HEK293 (cell line): ENCODE data around the gene MDM2.

Source experiments
- CTCF ChIA-PET: fragments of 350-600 bp; formaldehyde crosslinking; extraction: SDS; loops from one replicate; lab custom pipeline; 2021; ENCODE audit warnings: antibody characterized with exemption; lab: Yijun Ruan, JAX
- POLR2A ChIA-PET: fragments of 300-600 bp; formaldehyde crosslinking; extraction: SDS; loops from one replicate; lab custom pipeline; 2020; ENCODE audit warnings: antibody characterized with exemption, inconsistent platforms; lab: Yijun Ruan, JAX
- H3K27ac ChIP-seq: fragments of 200-500 bp; sonication (Bioruptor generic); 2 replicates; pipeline ENCODE4 v1.5.1; 2014; ENCODE audit warnings: low read depth, low read length, control low read depth, inconsistent platforms; ENCODE audit errors: extremely low read depth
- H3K36me3 ChIP-seq, 2 experiments: fragments of 200-500 bp in 1 of 2; sonication (Bioruptor generic) in 1 of 2; 1 replicate in 1 of 2; 2 replicates in 1 of 2; pipeline ENCODE4 v1.5.1; 2014 to 2017; ENCODE audit warnings: inconsistent platforms in 2 of 2, low read length in 2 of 2; ENCODE audit not compliant: control insufficient read depth in 2 of 2, insufficient read depth in 1 of 2
- H3K4me1 ChIP-seq: fragments of 200-500 bp; sonication (Bioruptor generic); 2 replicates; pipeline ENCODE4 v1.5.1; 2014; ENCODE audit warnings: mild to moderate bottlenecking, low read length, inconsistent platforms; ENCODE audit not compliant: control insufficient read depth, insufficient read depth
- H3K4me3 ChIP-seq: 2 replicates; pipeline ENCODE4 v1.5.1; 2011; ENCODE audit warnings: low read depth, mild to moderate bottlenecking, control low read depth, low read length, moderate library complexity
- H3K9me3 ChIP-seq: fragments of 200-500 bp; sonication (Bioruptor generic); 2 replicates; pipeline ENCODE4 v1.5.1; 2014; ENCODE audit warnings: low read depth, low read length, inconsistent platforms; ENCODE audit not compliant: control insufficient read depth, insufficient read depth
- ATF2 ChIP-seq: fragments of 450-650 bp; formaldehyde crosslinking; IDR thresholded peaks from 2 replicates; pipeline ENCODE4 v1.5.1; 2016; ENCODE audit warnings: missing biosample characterization, missing genetic modification characterization, low read depth
- BCL11A ChIP-seq: fragments of 450-650 bp; formaldehyde crosslinking; IDR thresholded peaks from 2 replicates; pipeline ENCODE4 v1.5.1; 2016; ENCODE audit warnings: low read depth, missing biosample characterization, missing genetic modification characterization
- CTCF ChIP-seq: fragments of 450-650 bp; formaldehyde crosslinking; IDR thresholded peaks from 2 replicates; pipeline ENCODE4 v1.5.1; 2016; ENCODE audit warnings: missing biosample characterization, missing genetic modification characterization
- EGR2 ChIP-seq: fragments of 450-650 bp; formaldehyde crosslinking; IDR thresholded peaks from 2 replicates; pipeline ENCODE4 v1.5.1; 2016; ENCODE audit warnings: low read depth, missing biosample characterization, missing genetic modification characterization
- GLIS1 ChIP-seq: fragments of 450-650 bp; formaldehyde crosslinking; IDR thresholded peaks from 2 replicates; pipeline ENCODE4 v1.5.1; 2016; ENCODE audit warnings: missing biosample characterization, missing genetic modification characterization
- INSM2 ChIP-seq: fragments of 450-650 bp; formaldehyde crosslinking; IDR thresholded peaks from 2 replicates; pipeline ENCODE4 v1.5.1; 2016; ENCODE audit warnings: missing biosample characterization, missing genetic modification characterization
- KLF1 ChIP-seq: fragments of 450-650 bp; formaldehyde crosslinking; IDR thresholded peaks from 2 replicates; pipeline ENCODE4 v1.5.1; 2016; ENCODE audit warnings: missing biosample characterization, missing genetic modification characterization
- PATZ1 ChIP-seq: fragments of 450-650 bp; formaldehyde crosslinking; IDR thresholded peaks from 2 replicates; pipeline ENCODE4 v1.5.1; 2016; ENCODE audit warnings: missing biosample characterization, missing genetic modification characterization
- REPIN1 ChIP-seq: fragments of 450-650 bp; formaldehyde crosslinking; IDR thresholded peaks from 2 replicates; pipeline ENCODE4 v1.5.1; 2017; ENCODE audit warnings: missing biosample characterization, missing genetic modification characterization, low read depth
- ZBTB44 ChIP-seq: fragments of 450-650 bp; IDR thresholded peaks from 2 replicates; pipeline ENCODE4 v1.5.1; 2018; ENCODE audit warnings: missing biosample characterization, mild to moderate bottlenecking, missing genetic modification characterization
- ZBTB48 ChIP-seq: fragments of 450-650 bp; formaldehyde crosslinking; IDR thresholded peaks from 2 replicates; pipeline ENCODE4 v1.5.1; 2016; ENCODE audit warnings: missing biosample characterization, missing genetic modification characterization
- ZFP41 ChIP-seq: fragments of 450-650 bp; formaldehyde crosslinking; IDR thresholded peaks from 2 replicates; pipeline ENCODE4 v1.5.1; 2016; ENCODE audit warnings: missing biosample characterization, missing genetic modification characterization, borderline replicate concordance
- ZNF140 ChIP-seq: fragments of 450-650 bp; formaldehyde crosslinking; IDR thresholded peaks from 2 replicates; pipeline ENCODE4 v1.5.1; 2016; ENCODE audit warnings: missing biosample characterization, missing genetic modification characterization
- ZNF155 ChIP-seq: fragments of 450-650 bp; formaldehyde crosslinking; IDR thresholded peaks from 2 replicates; pipeline ENCODE4 v1.5.1; 2016; ENCODE audit warnings: missing biosample characterization, missing genetic modification characterization
- ZNF24 ChIP-seq: fragments of 450-650 bp; formaldehyde crosslinking; IDR thresholded peaks from 2 replicates; pipeline ENCODE4 v1.5.1; 2016; ENCODE audit warnings: missing biosample characterization, missing genetic modification characterization
- ZNF280C ChIP-seq: fragments of 450-650 bp; formaldehyde crosslinking; IDR thresholded peaks from 2 replicates; pipeline ENCODE4 v1.5.1; 2016; ENCODE audit warnings: missing biosample characterization, missing genetic modification characterization
- ZNF366 ChIP-seq: fragments of 450-650 bp; formaldehyde crosslinking; conservative IDR thresholded peaks from 2 replicates; pipeline ENCODE4 v1.5.1; 2016; ENCODE audit warnings: missing biosample characterization, missing genetic modification characterization
- ZNF404 ChIP-seq: fragments of 450-650 bp; formaldehyde crosslinking; IDR thresholded peaks from 2 replicates; pipeline ENCODE4 v1.5.1; 2017; ENCODE audit warnings: missing biosample characterization, missing genetic modification characterization
- ZNF561 ChIP-seq: fragments of 450-650 bp; IDR thresholded peaks from 2 replicates; pipeline ENCODE4 v1.5.1; 2018; ENCODE audit warnings: missing biosample characterization, missing genetic modification characterization, borderline replicate concordance
- ZNF707 ChIP-seq: fragments of 450-650 bp; formaldehyde crosslinking; IDR thresholded peaks from 2 replicates; pipeline ENCODE4 v1.5.1; 2016; ENCODE audit warnings: missing biosample characterization, missing genetic modification characterization

Gene MDM2

GRCh38 chr12:68771223-68771925 lies 36.6 kb upstream of the MDM2 start:
- TF ChIP-seq ZNF707 (tag by site-specific recombination) (no peak), ZBTB44 (tag by site-specific recombination) (no peak), ZNF155 (tag by site-specific recombination) (no peak), REPIN1 (tag by site-specific recombination) (no peak), ZNF561 (tag by site-specific recombination) (no peak)
- TF ChIP-seq, all 188 proteins: peak for 0
- CTCF ChIA-PET: interaction anchor here (0.7 kb wide), 1 partner anchor 9 kb away, joined by 3 read pairs; no protein-coding TSS in a partner anchor
- POLR2A ChIA-PET: interaction anchor here (1.1 kb wide), 1 partner anchor 38 kb away, joined by 4 read pairs; no protein-coding TSS in a partner anchor
- Histone ChIP-seq H3K36me3 (peaks cover 6 to 7% of the 10 kb centered on the region in 2 experiments; a peak in 2 of 3 replicates), H3K27ac (no peak overlapping the region), H3K4me3 (no peak overlapping the region), H3K4me1 (no peaks in the 10 kb centered on the region), H3K9me3 (no peaks in the 10 kb centered on the region)

GRCh38 chr12:68772714-68773113 lies 35.3 kb upstream of the MDM2 start:
- POLR2A ChIA-PET: no interaction called here
- Histone ChIP-seq H3K36me3 (no peaks in the 10 kb centered on the region), H3K4me3 (no peak overlapping the region), H3K4me1 (no peaks in the 10 kb centered on the region), H3K9me3 (no peaks in the 10 kb centered on the region), H3K27ac (no peak overlapping the region)
- TF ChIP-seq PATZ1: no peak
- TF ChIP-seq GLIS1 (tag by site-specific recombination): no peak
- no peak for TF ChIP-seq ZNF366 (tag by site-specific recombination)
- CTCF ChIA-PET: no interaction called here

- ChIA-PET CTCF (no interaction called here), POLR2A (no interaction called here)
- Histone ChIP-seq H3K4me3 (no peak overlapping the region), H3K36me3 (no peaks in the 10 kb centered on the region), H3K9me3 (no peaks in the 10 kb centered on the region), H3K4me1 (no peaks in the 10 kb centered on the region), H3K27ac (no peak overlapping the region)
- TF ChIP-seq EGR2 (tag by site-specific recombination) (no peak), ZNF140 (tag by site-specific recombination) (no peak), INSM2 (tag by site-specific recombination) (no peak), ZNF404 (tag by site-specific recombination) (no peak), ZFP41 (tag by site-specific recombination) (no peak), KLF1 (tag by site-specific recombination) (no peak), BCL11A (tag by site-specific recombination) (no peak), ZBTB48 (tag by site-specific recombination) (no peak), CTCF (no peak), ATF2 (tag by site-specific recombination) (no peak), ZNF280C (tag by site-specific recombination) (no peak), ZNF24 (tag by site-specific recombination) (no peak)
These were observed 34.4 kb upstream of the MDM2 start for GRCh38 chr12:68773582-68773981.
